Occipital lobe (tissue), 2 donors: ENCODE measurements around the gene CEACAM6. TPM values are rescaled to one million over a fixed set of nuclear protein-coding genes. Genes with fewer than 3 reads are reported as not detected.
"Not testable (repeated sequence)": the region's sequence is repeated elsewhere in the genome, so short reads cannot be mapped to it uniquely, and the experiment has no call there.

ENCODE experiments used
- DNase-seq: peaks from one replicate; lab custom pipeline; 2025; lab: John Stamatoyannopoulos, UW
- total RNA-seq: library from RNA; depleted of rRNA; stranded (reverse); fragments of >200 nt; gene quantifications from one replicate; pipeline ENCODE4 v1.2.3, GENCODE V29; 2014

CEACAM6 gene
- total RNA-seq, 1 donor from 2014 or later, result not detected

- DNase-seq, result no peak
These were observed 8.6 kb upstream of the CEACAM6 start for GRCh38 chr19:41746593-41747227.

GRCh38 chr19:41748012-41748411 is 7.3 kb upstream of the CEACAM6 start:
- no peak for DNase-seq

- DNase-seq, result not testable (repeated sequence)
These were observed 4.8 kb upstream of the CEACAM6 start for GRCh38 chr19:41750248-41751134.

- no peak for DNase-seq
These were observed 2.2 kb upstream of the CEACAM6 start for GRCh38 chr19:41753159-41753558.

- no peak for DNase-seq
These were observed 1.3 kb upstream of the CEACAM6 start for GRCh38 chr19:41753936-41754529.

GRCh38 chr19:41758846-41759245 is 3.5 kb downstream of the CEACAM6 start:
- no peak for DNase-seq

GRCh38 chr19:41767115-41767514 is 11.8 kb downstream of the CEACAM6 start:
- DNase-seq, result no peak

- DNase-seq, result not testable (repeated sequence)
These were observed 12.8 kb downstream of the CEACAM6 start for GRCh38 chr19:41768105-41768504.

- DNase-seq, result no peak
These were observed 14.3 kb downstream of the CEACAM6 start for GRCh38 chr19:41769608-41770007.

- DNase-seq, result no peak
These were observed 16.1 kb downstream of the CEACAM6 start for GRCh38 chr19:41771410-41771809.

GRCh38 chr19:41774515-41774980 is 19.2 kb downstream of the CEACAM6 start:
- DNase-seq, result no peak

- DNase-seq, result no peak
These were observed 21.4 kb downstream of the CEACAM6 start for GRCh38 chr19:41776700-41777099.

GRCh38 chr19:41783612-41784011 is 28.3 kb downstream of the CEACAM6 start:
- DNase-seq, result no peak

GRCh38 chr19:41784312-41784711 is 29.0 kb downstream of the CEACAM6 start:
- no peak for DNase-seq

- no peak for DNase-seq
These were observed 29.4 kb downstream of the CEACAM6 start for GRCh38 chr19:41784743-41785142.

GRCh38 chr19:41785653-41786052 is 30.3 kb downstream of the CEACAM6 start:
- no peak for DNase-seq

GRCh38 chr19:41787055-41787454 is 31.7 kb downstream of the CEACAM6 start:
- no peak for DNase-seq

- DNase-seq, result not testable (repeated sequence)
These were observed 33.2 kb downstream of the CEACAM6 start for GRCh38 chr19:41788518-41788917.

- DNase-seq, result not testable (repeated sequence)
These were observed 33.7 kb downstream of the CEACAM6 start for GRCh38 chr19:41789053-41789452.

- DNase-seq, result no peak
These were observed 37.4 kb downstream of the CEACAM6 start for GRCh38 chr19:41792513-41793413.

GRCh38 chr19:41793414-41793727 is 38.0 kb downstream of the CEACAM6 start:
- DNase-seq, result no peak
